Endothelial cell of umbilical vein (primary cell): ENCODE measurements around the gene ABCA1. TPM values are rescaled to one million over a fixed set of nuclear protein-coding genes. Genes with fewer than 3 reads are reported as not detected.

Source experiments
- BruUV-seq: library from RNA; stranded (reverse); fragments of 400-500 nt; replicated peaks from 2 replicates; lab custom pipeline; 2021; lab: Mats Ljungman, UMichigan
- CTCF ChIA-PET: fragments of 300-600, 350-600 bp; sonication (Branson Sonifier 250); formaldehyde crosslinking; loops from one replicate; lab custom pipeline; 2021; ENCODE audit warnings: antibody characterized with exemption, inconsistent platforms; lab: Charles Lee
- POLR2A ChIA-PET: fragments of 300-600, 350-600 bp; sonication (Branson Sonifier 250); formaldehyde crosslinking; loops from one replicate; lab custom pipeline; 2021; ENCODE audit warnings: antibody characterized with exemption, inconsistent platforms; lab: Charles Lee
- DNase-seq: peaks from one replicate; pipeline ENCODE4 v3.0.0-alpha.2; 2011; ENCODE audit warnings: low read depth, low spot score
- FAIRE-seq: peaks from 2 replicates; lab custom pipeline; 2011; peaks lifted over from hg19 to GRCh38; lab: Jason Lieb, UNC
- H2AFZ ChIP-seq: 2 replicates; pipeline ENCODE4 v1.6.0; 2012; ENCODE audit warnings: low read depth, low read length, control low read depth, inconsistent platforms
- H3K27ac ChIP-seq: 2 replicates; pipeline ENCODE4 v1.5.1; 2011; ENCODE audit warnings: low read depth, mild to moderate bottlenecking, control low read depth, low read length, moderate library complexity; ENCODE audit not compliant: insufficient read depth
- H3K27me3 ChIP-seq, 2 experiments: 2 replicates each; pipeline versions ENCODE4 v1.6.0 to v1.6.1; 2011; ENCODE audit warnings: low read length in 2 of 2, mixed read lengths in 1 of 2; ENCODE audit not compliant: control insufficient read depth in 2 of 2, insufficient read depth in 2 of 2
- H3K36me3 ChIP-seq, 2 experiments: 2 replicates in 1 of 2; 3 replicates in 1 of 2; pipeline ENCODE4 v1.5.1; 2011; ENCODE audit warnings: low read length in 2 of 2, mild to moderate bottlenecking in 1 of 2, moderate library complexity in 1 of 2; ENCODE audit not compliant: control insufficient read depth in 2 of 2, insufficient read depth in 2 of 2; ENCODE audit errors: extremely low read depth in 1 of 2
- H3K4me1 ChIP-seq: 3 replicates; pipeline ENCODE4 v1.5.1; 2011; ENCODE audit warnings: mild to moderate bottlenecking, low read length; ENCODE audit not compliant: control insufficient read depth, insufficient read depth; ENCODE audit errors: extremely low read depth
- H3K4me2 ChIP-seq: 2 replicates; pipeline ENCODE4 v1.6.1; 2011; ENCODE audit warnings: low read length, control low read depth, mixed read lengths; ENCODE audit not compliant: insufficient read depth
- H3K4me3 ChIP-seq, 3 experiments: fragments of 200-600 bp in 1 of 3; sonication (generic), shearing (Covaris generic) in 1 of 3; replicated peaks in 1 of 3; 2 replicates each; pipeline ENCODE4 v1.5.1; 2011 to 2016; ENCODE audit warnings: control low read depth in 3 of 3, low read length in 3 of 3, mild to moderate bottlenecking in 2 of 3, inconsistent platforms in 1 of 3, low read depth in 1 of 3, moderate library complexity in 1 of 3; ENCODE audit not compliant: insufficient read depth in 1 of 3
- H3K79me2 ChIP-seq: 2 replicates; pipeline ENCODE4 v1.6.0; 2012; ENCODE audit warnings: low read length, inconsistent platforms; ENCODE audit not compliant: control insufficient read depth, insufficient read depth
- H3K9ac ChIP-seq: replicated peaks from 2 replicates; pipeline ENCODE3; 2011; ENCODE audit warnings: low read length, control low read depth; ENCODE audit not compliant: insufficient read depth; ENCODE audit errors: extremely low read depth
- H3K9me1 ChIP-seq: replicated peaks from 3 replicates; pipeline ENCODE4 v1.6.0; 2011; ENCODE audit warnings: mild to moderate bottlenecking, low read length; ENCODE audit not compliant: control insufficient read depth, insufficient read depth; ENCODE audit errors: extremely low read depth
- H3K9me3 ChIP-seq: replicated peaks from 2 replicates; pipeline ENCODE4 v1.5.1; 2012; ENCODE audit warnings: low read length, inconsistent platforms; ENCODE audit not compliant: control insufficient read depth, insufficient read depth
- H4K20me1 ChIP-seq: replicated peaks from 2 replicates; pipeline ENCODE3; 2011; ENCODE audit warnings: mild to moderate bottlenecking, low read length; ENCODE audit not compliant: control insufficient read depth, insufficient read depth; ENCODE audit errors: extremely low read depth
- CTCF ChIP-seq, 2 donors: IDR thresholded peaks; 1 replicate in 1 of 2; 2 replicates in 1 of 2; pipeline ENCODE4 v1.5.1; 2011; ENCODE audit warnings: low read length in 2 of 2, mild to moderate bottlenecking in 2 of 2, moderate library complexity in 2 of 2, control low read depth in 1 of 2, inconsistent platforms in 1 of 2, low read depth in 1 of 2; ENCODE audit not compliant: insufficient read depth in 1 of 2; ENCODE audit errors: extremely low read depth in 1 of 2
- EZH2 ChIP-seq: IDR thresholded peaks from 2 replicates; pipeline ENCODE4 v1.6.1; 2012; ENCODE audit warnings: borderline replicate concordance, low read depth, mild to moderate bottlenecking, moderate library complexity, low read length, inconsistent platforms; ENCODE audit not compliant: severe bottlenecking
- FOS ChIP-seq: IDR thresholded peaks from 2 replicates; pipeline ENCODE4 v1.6.1; 2011; ENCODE audit warnings: mild to moderate bottlenecking, low read length, moderate library complexity, borderline replicate concordance; ENCODE audit not compliant: insufficient read depth
- GATA2 ChIP-seq: IDR thresholded peaks from 2 replicates; pipeline ENCODE4 v1.7.0; 2011; ENCODE audit warnings: low read depth, mild to moderate bottlenecking, moderate library complexity, mixed read lengths, low read length; ENCODE audit not compliant: insufficient read length, insufficient read depth
- JUN ChIP-seq: IDR thresholded peaks from 2 replicates; pipeline ENCODE4 v1.6.1; 2011; ENCODE audit warnings: borderline replicate concordance, low read depth; ENCODE audit not compliant: insufficient read length, insufficient read depth
- MAX ChIP-seq: IDR thresholded peaks from 2 replicates; pipeline ENCODE4 v1.6.1; 2011; ENCODE audit not compliant: insufficient read depth, insufficient read length
- MYC ChIP-seq: IDR thresholded peaks from one replicate; pipeline ENCODE4 v1.6.1; 2011; ENCODE audit warnings: mild to moderate bottlenecking, low read depth, low read length
- POLR2A ChIP-seq: IDR thresholded peaks from 2 replicates; pipeline ENCODE4 v1.6.1; 2012; ENCODE audit warnings: low read depth, mild to moderate bottlenecking, control low read depth, low read length
- POLR2AphosphoS5 ChIP-seq: IDR thresholded peaks from 2 replicates; pipeline ENCODE4 v1.6.1; 2012; ENCODE audit warnings: low read depth, mild to moderate bottlenecking, control low read depth, low read length, moderate library complexity; ENCODE audit not compliant: insufficient read depth
- dilution Hi-C: fragments of 300-500 bp; cut with MboI; formaldehyde crosslinking; loops from one replicate; pipeline ENCODE4 v1.15.0; 2019; ENCODE audit warnings: low sequenced_read_pairs; ENCODE audit not compliant: extremely low pct_ligation_motif_present
- intact Hi-C: fragments of 100-400 bp; cut with micrococcal nuclease; formaldehyde crosslinking; loops from one replicate; pipeline ENCODE4 v1.10.0; 2022
- polyA plus RNA-seq, 4 experiments: library from polyadenylated mRNA; depleted of rRNA in 3 of 4; stranded (reverse) in 3 of 4; unstranded in 1 of 4; fragments of >200 nt; gene quantifications; 2 replicates each; pipeline versions ENCODE4 v1.2.1 to v1.2.3, GENCODE V29; 2011 to 2012; ENCODE audit warnings: missing spikeins in 1 of 4
- total RNA-seq: library from RNA; stranded (reverse); gene quantifications from 2 replicates; pipeline ENCODE4 v1.2.3, GENCODE V29; 2021

The ABCA1 gene
- total and polyA plus RNA-seq, 2 donors (not counting 3 experiments of a cell fraction or from before 2014, with no cell fraction given) = 2.4 to 9.8 TPM

GRCh38 chr9:104802906-104803305, 125.0 kb downstream of the ABCA1 start:
- Histone ChIP-seq H3K4me3 (no peak overlapping the region), H2AFZ (no peak overlapping the region), H3K9ac (no peak overlapping the region), H3K27ac (no peak overlapping the region), H3K9me1 (no peaks in the 10 kb centered on the region), H3K79me2 (no peaks in the 10 kb centered on the region), H3K9me3 (no peaks in the 10 kb centered on the region), H3K4me2 (no peak overlapping the region), H3K36me3 (no peaks in the 10 kb centered on the region), H3K4me1 (no peaks in the 10 kb centered on the region), H3K27me3 (no peaks in the 10 kb centered on the region), H4K20me1 (no peaks in the 10 kb centered on the region)
- DNase-seq (no peak), FAIRE-seq (no peak)
- BruUV-seq = no TSS peak
- intact Hi-C loops = no loop called here
- dilution Hi-C loops = no loop called here
- ChIA-PET CTCF (no interaction called here), POLR2A (no interaction called here)
- TF ChIP-seq FOS = no peak
- no peak for TF ChIP-seq GATA2
- no peak for TF ChIP-seq POLR2A
- no peak for TF ChIP-seq JUN
- TF ChIP-seq POLR2AphosphoS5 = no peak
- no peak for TF ChIP-seq CTCF (IDR thresholded peaks at IDR 0.05; ENCODE audit: extremely low read depth in 1 of 2, insufficient read depth in 1 of 2, low read depth in 1 of 2, low read length in 2 of 2)
- no peak for TF ChIP-seq MAX
- TF ChIP-seq MYC = no peak
- no peak for TF ChIP-seq EZH2
